Measurements from ENCODE around the gene SMPD2.

- TF ChIP-seq JUN (IDR thresholded peaks at IDR 0.05; ENCODE audit: borderline replicate concordance, low read depth, low read length) (no peak), JUN (CRISPR knock-in tag; IDR thresholded peaks at IDR 0.05; ENCODE audit: borderline replicate concordance) (no peak), ZNF311 (CRISPR knock-in tag; IDR thresholded peaks at IDR 0.05) (no peak), POLR2AphosphoS5 (IDR thresholded peaks at IDR 0.05; ENCODE audit: control insufficient read depth, insufficient read depth, low read depth, low read length) (no peak), MYNN (IDR thresholded peaks at IDR 0.05) (no peak), MYNN (CRISPR knock-in tag; IDR thresholded peaks at IDR 0.05) (no peak), CTCF (IDR thresholded peaks at IDR 0.05 in 2 of 3, conservative IDR thresholded peaks at IDR 0.05 in 1 of 3; ENCODE audit: insufficient read depth in 2 of 3, low read depth in 1 of 3, low read length in 3 of 3) (no peak), SMAD4 (CRISPR knock-in tag; conservative IDR thresholded peaks at IDR 0.05) (no peak), NCOA2 (IDR thresholded peaks at IDR 0.05; ENCODE audit: partially characterized antibody in 2 of 2) (no peak)
Measured at GRCh38 chr6:109472132-109472995, 31.8 kb downstream of the SMPD2 start.
